GM21526 (cell line): ENCODE data around the gene DNAH2.
A peak's percentile ranks its signal among the peaks of the same experiment; 100 is the strongest.

Experiments
- ATAC-seq: cut with Tn5 transposase; IDR thresholded peaks from one replicate; pipeline ENCODE4 v1.9.1; 2021; ENCODE audit warnings: moderate library complexity; ENCODE audit not compliant: unreplicated experiment, low FRiP score

The DNAH2 gene

GRCh38 chr17:7818026-7818425, 100.5 kb downstream of the DNAH2 start:
- no peak for ATAC-seq

- ATAC-seq: no peak
Observed at GRCh38 chr17:7818746-7819645, 101.5 kb downstream of the DNAH2 start.

- ATAC-seq: no peak
Observed at GRCh38 chr17:7820231-7820630, 102.7 kb downstream of the DNAH2 start.

GRCh38 chr17:7822126-7822525, 104.6 kb downstream of the DNAH2 start:
- ATAC-seq: no peak

- ATAC-seq: no peak
Observed at GRCh38 chr17:7823581-7824001, 106.0 kb downstream of the DNAH2 start.

- ATAC-seq: no peak
Observed at GRCh38 chr17:7824021-7824924, 106.7 kb downstream of the DNAH2 start.

- no peak for ATAC-seq
Observed at GRCh38 chr17:7825206-7825990, 107.9 kb downstream of the DNAH2 start.

- no peak for ATAC-seq
Observed at GRCh38 chr17:7830616-7831015, 113.1 kb downstream of the DNAH2 start.

GRCh38 chr17:7831233-7831632, 113.7 kb downstream of the DNAH2 start:
- ATAC-seq: no peak

- ATAC-seq: no peak
Observed at GRCh38 chr17:7832431-7832830, 114.9 kb downstream of the DNAH2 start.

- no peak for ATAC-seq
Observed at GRCh38 chr17:7833011-7833794, 115.7 kb downstream of the DNAH2 start.

- peak; percentile 31 for ATAC-seq
Observed at GRCh38 chr17:7833795-7834541, 116.4 kb downstream of the DNAH2 start, which contains the start of gene KDM6B. Gene KDM6B (plus strand): TSS chr17:7834217. CDS start chr17:7845555, 11,338 bp downstream.

GRCh38 chr17:7834542-7834956, 117.0 kb downstream of the DNAH2 start:
- ATAC-seq: no peak

- ATAC-seq: peak; percentile 39
Observed at GRCh38 chr17:7834957-7835813, 117.6 kb downstream of the DNAH2 start.

GRCh38 chr17:7835814-7836595, 118.5 kb downstream of the DNAH2 start:
- peak; percentile 29 for ATAC-seq

GRCh38 chr17:7836596-7837407, 119.3 kb downstream of the DNAH2 start:
- ATAC-seq: no peak
